HG03439 (cell line): ENCODE measurements around the gene PICK1.

Experiments
- ATAC-seq: cut with Tn5 transposase; IDR thresholded peaks from one replicate; pipeline ENCODE4 v1.9.1; 2021; ENCODE audit warnings: mild to moderate bottlenecking, moderate library complexity; ENCODE audit not compliant: unreplicated experiment

Gene PICK1

GRCh38 chr22:38056969-38057891 lies at the start of gene PICK1:
PICK1 (plus strand) TSS chr22:38057404; CDS start chr22:38057810, 406 bp downstream.
- peak; percentile 52 for ATAC-seq

DNA sequence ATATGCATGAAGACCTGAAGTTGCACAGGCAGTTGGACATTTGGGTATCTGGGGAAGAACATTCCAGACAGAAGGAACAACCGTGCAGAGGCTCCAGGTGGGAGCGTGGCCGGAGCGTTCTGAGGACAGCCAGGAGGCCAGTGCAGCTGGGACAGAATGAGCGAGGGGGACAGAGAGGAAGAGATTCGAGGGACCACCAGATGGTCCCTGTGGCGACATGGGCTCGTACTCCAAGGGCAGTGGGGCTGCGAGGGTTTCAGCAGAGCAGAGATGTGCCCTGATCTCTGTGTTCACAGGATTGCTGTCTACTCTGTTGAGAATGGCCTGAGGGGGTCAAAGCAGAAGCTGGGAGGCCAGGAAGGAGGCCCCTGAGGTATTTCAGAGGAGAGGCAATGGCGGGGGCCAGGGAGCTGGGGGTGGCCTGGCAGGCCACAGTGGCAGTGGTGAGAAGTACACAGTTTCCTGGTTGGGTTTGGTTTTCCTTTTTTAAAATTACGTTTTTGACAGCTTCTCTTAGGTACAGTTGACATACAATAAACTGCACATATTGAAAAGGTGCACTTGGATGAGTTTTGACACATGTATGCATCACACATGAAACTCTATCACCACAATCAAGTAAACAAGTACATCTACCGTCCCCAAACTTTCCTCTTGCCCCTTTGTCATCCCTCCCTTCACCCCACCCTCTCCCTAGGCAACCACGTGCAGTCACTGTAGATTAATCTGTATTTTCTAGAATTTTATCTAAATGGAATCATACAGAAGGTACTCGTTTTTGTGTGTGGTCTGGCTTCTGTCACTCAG lies 48.0 kb upstream of the PICK1 start:
- no peak for ATAC-seq

DNA sequence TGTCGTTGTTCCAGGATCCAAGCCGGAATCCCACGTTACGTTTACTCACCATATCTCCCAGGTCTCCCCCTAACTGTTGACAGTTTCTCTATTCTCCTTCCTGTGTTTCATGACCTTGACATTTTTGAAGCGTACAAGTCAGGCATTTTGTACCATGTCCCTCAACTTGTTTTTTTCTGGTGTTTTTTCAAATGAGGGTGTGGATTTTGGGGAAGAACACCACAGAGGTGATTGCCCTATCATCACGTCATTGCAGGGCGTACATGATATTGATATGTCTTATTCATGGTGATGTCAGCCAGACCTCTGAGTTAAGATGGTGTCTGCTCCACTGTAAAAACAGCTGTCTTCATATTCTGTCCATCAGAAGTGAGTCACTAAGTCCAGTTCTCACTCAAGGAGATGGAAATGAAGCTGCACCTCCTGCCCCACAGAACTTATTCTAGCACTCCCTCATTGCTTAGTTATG lies 44.6 kb upstream of the PICK1 start:
- ATAC-seq: no peak

DNA sequence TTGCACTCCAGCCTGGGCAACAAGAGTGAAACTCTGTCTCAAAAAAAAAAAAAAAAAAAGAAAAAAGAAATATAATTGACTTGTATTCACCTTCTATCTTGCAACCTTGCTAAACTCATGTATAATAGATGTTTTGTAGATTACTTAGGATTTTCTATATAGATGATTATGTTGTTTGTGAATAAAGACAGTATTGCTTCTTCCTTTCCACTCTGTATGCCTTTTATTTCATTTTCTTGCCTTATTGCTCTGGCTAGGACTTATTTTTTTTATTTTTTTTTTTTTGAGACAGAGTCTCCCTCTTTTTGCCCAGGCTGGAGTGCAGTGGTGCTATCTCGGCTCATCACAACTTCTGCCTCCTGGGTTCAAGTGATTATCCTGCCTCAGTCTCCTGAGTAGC lies 43.1 kb upstream of the PICK1 start:
- no peak for ATAC-seq

- no peak for ATAC-seq
Measured at GRCh38 chr22:38016182-38017151, 40.7 kb upstream of the PICK1 start.

GRCh38 chr22:38017272-38017920 lies 39.8 kb upstream of the PICK1 start:
- ATAC-seq: no peak

GRCh38 chr22:38017939-38018885 lies 39.0 kb upstream of the PICK1 start:
- no peak for ATAC-seq

DNA sequence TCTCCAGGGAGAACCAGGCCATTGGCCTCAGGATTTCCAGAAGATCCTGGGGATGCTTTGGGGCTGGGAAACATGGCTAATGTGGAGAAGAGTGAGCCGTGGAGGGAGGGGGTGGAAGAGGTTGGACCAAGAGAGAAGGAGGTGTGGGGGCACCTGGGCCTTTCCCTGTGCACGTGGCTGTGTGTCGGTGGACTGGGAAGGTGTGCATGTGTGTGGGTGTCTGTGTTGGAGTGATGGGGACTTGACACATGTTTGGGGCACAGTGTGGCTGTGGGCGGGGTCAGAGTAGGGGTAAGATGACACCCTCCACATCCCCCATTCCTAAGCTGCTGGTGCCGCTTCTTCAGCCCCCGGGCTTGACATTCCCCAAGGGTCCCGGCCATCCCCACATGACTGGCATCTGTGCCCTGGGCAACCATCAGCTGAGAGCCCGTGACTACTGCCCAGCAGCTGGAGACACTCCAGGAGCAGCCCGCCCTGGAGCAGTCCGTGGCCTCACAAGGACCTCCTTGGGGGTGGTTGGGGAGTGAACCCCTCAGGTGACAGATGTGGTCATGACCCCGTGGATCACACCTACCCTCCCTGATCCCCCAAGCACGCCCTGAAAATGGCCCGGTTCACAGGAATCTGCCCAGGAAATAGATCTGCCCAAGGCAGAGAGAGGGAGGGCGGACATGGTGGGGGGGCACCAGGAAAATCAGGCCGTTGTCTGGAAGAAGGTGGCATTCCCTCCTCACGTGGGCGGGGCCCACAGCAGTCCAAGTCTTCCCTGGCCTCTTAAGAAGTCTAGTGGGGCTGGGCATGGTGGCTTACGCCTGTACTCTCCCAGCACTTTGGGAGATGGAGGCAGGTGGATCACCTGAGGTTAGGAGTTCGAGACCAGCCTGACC lies 38.0 kb upstream of the PICK1 start:
- ATAC-seq: no peak

GRCh38 chr22:38021206-38021605 lies 36.0 kb upstream of the PICK1 start:
- no peak for ATAC-seq

- ATAC-seq: no peak
Measured at GRCh38 chr22:38023045-38023444, 34.2 kb upstream of the PICK1 start.

- ATAC-seq: no peak
Measured at GRCh38 chr22:38025514-38025913, 31.7 kb upstream of the PICK1 start.

- no peak for ATAC-seq
Measured at GRCh38 chr22:38026130-38027111, 30.8 kb upstream of the PICK1 start.

- no peak for ATAC-seq
Measured at GRCh38 chr22:38027487-38027886, 29.7 kb upstream of the PICK1 start.

- ATAC-seq: no peak
Measured at GRCh38 chr22:38028344-38029130, 28.7 kb upstream of the PICK1 start.

- ATAC-seq: no peak
Measured at GRCh38 chr22:38029370-38029769, 27.8 kb upstream of the PICK1 start.

- ATAC-seq: no peak
Measured at GRCh38 chr22:38029901-38030300, 27.3 kb upstream of the PICK1 start.
